ENCODE data around the gene TRIP12. TPM values are rescaled to one million over a fixed set of nuclear protein-coding genes. Genes with fewer than 3 reads are reported as not detected.

TRIP12 gene
- total and polyA plus RNA-seq, 7 donors = 27.5 to 297 (median 224) TPM

- no peaks in the 10 kb centered on the region for H3K27me3 ChIP-seq (ENCODE audit: insufficient read depth in 3 of 3, low read length in 2 of 3)
- H3K9me3 ChIP-seq = no peaks in the 10 kb centered on the region
- intact Hi-C loops (cut with DNase I) = no loop called here
- no peak for TF ChIP-seq CTCF (IDR thresholded peaks at IDR 0.05)
- H3K4me1 ChIP-seq = no peaks in the 10 kb centered on the region
- WGBS, 3 donors = 97 to 99% (median 98%) methylated on average over 3 of the region's 3 CpGs
- H3K4me3 ChIP-seq = no peak overlapping the region
- peaks cover 0 to 39% of the 10 kb centered on the region in 2 donors for H3K36me3 ChIP-seq (ENCODE audit: insufficient read depth in 1 of 2, low read depth in 1 of 2)
- DNase-seq (no peak), ATAC-seq (no peak)
- no peak overlapping the region for H3K27ac ChIP-seq
Observed at GRCh38 chr2:229858351-229858750, 63.5 kb downstream of the TRIP12 start.

GRCh38 chr2:229857634-229858033 is 64.2 kb downstream of the TRIP12 start:
- TF ChIP-seq CTCF (IDR thresholded peaks at IDR 0.05) = no peak
- ATAC-seq (no peak), DNase-seq (no peak)
- whole genome bisulfite sequencing, 3 donors = 94 to 98% (median 97%) methylated on average over 1 of the region's 1 CpG
- H3K4me3 ChIP-seq = no peak overlapping the region
- no peaks in the 10 kb centered on the region for H3K9me3 ChIP-seq
- intact Hi-C loops (cut with DNase I) = no loop called here
- no peaks in the 10 kb centered on the region for H3K27me3 ChIP-seq (ENCODE audit: insufficient read depth in 3 of 3, low read length in 2 of 3)
- H3K27ac ChIP-seq = no peak overlapping the region
- peaks cover 0 to 39% of the 10 kb centered on the region in 2 donors for H3K36me3 ChIP-seq (ENCODE audit: insufficient read depth in 1 of 2, low read depth in 1 of 2)
- peaks cover under 1% of the 10 kb centered on the region for H3K4me1 ChIP-seq

- no peak overlapping the region for H3K4me3 ChIP-seq
- no peak for ATAC-seq
- H3K4me1 ChIP-seq = peaks cover 3% of the 10 kb centered on the region
- no peaks in the 10 kb centered on the region for H3K9me3 ChIP-seq
- no peak for TF ChIP-seq CTCF (IDR thresholded peaks at IDR 0.05)
- H3K36me3 ChIP-seq (ENCODE audit: insufficient read depth in 1 of 2, low read depth in 1 of 2) = peaks cover 0 to 42% of the 10 kb centered on the region in 2 donors
- H3K27me3 ChIP-seq (ENCODE audit: insufficient read depth in 3 of 3, low read length in 2 of 3) = no peaks in the 10 kb centered on the region
- intact Hi-C loops (cut with DNase I) = no loop called here
- no peak overlapping the region for H3K27ac ChIP-seq
- DNase-seq = no peak
Observed at GRCh38 chr2:229856413-229856812, 65.4 kb downstream of the TRIP12 start.

- no peaks in the 10 kb centered on the region for H3K27me3 ChIP-seq (ENCODE audit: insufficient read depth in 3 of 3, low read length in 2 of 3)
- peaks cover 0 to 46% of the 10 kb centered on the region in 2 donors for H3K36me3 ChIP-seq (ENCODE audit: insufficient read depth in 1 of 2, low read depth in 1 of 2)
- H3K4me3 ChIP-seq = no peak overlapping the region
- DNase-seq (no peak), ATAC-seq (no peak)
- no peak for TF ChIP-seq CTCF (IDR thresholded peaks at IDR 0.05)
- H3K27ac ChIP-seq = no peak overlapping the region
- peaks cover 3% of the 10 kb centered on the region for H3K4me1 ChIP-seq
- WGBS, 3 donors = 95 to 99% (median 97%) methylated on average over 5 of the region's 5 CpGs
- intact Hi-C loops (cut with DNase I) = no loop called here
- H3K9me3 ChIP-seq = no peaks in the 10 kb centered on the region
Observed at GRCh38 chr2:229855116-229855515, 66.7 kb downstream of the TRIP12 start.

- no peak for TF ChIP-seq CTCF (IDR thresholded peaks at IDR 0.05)
- H3K4me1 ChIP-seq = peaks cover 18% of the 10 kb centered on the region
- intact Hi-C loops (cut with DNase I) = no loop called here
- H3K27ac ChIP-seq = no peak overlapping the region
- no peaks in the 10 kb centered on the region for H3K27me3 ChIP-seq (ENCODE audit: insufficient read depth in 3 of 3, low read length in 2 of 3)
- no peaks in the 10 kb centered on the region for H3K9me3 ChIP-seq
- DNase-seq (no peak), ATAC-seq (peak in 1 of 4 donors; percentile 19)
- WGBS, 3 donors = 45 to 51% (median 45%) methylated on average over 3 of the region's 3 CpGs
- no peak overlapping the region for H3K4me3 ChIP-seq
- peaks cover 0 to 29% of the 10 kb centered on the region in 2 donors for H3K36me3 ChIP-seq (ENCODE audit: insufficient read depth in 1 of 2, low read depth in 1 of 2)
Observed at GRCh38 chr2:229852565-229852964, 69.2 kb downstream of the TRIP12 start.

Measured in psoas muscle (tissue), 8 donors.